ENCODE data around the gene CADPS2. TPM values are rescaled to one million over a fixed set of nuclear protein-coding genes. Genes with fewer than 3 reads are reported as not detected.

The CADPS2 gene
- total RNA-seq, 2 donors from 2014 or later, result 4.3 to 11.7 TPM

- Mint-ChIP-seq H3K4me1 (no peaks in the 10 kb centered on the region), H3K27me3 (ENCODE audit: insufficient read depth) (no peaks in the 10 kb centered on the region), H3K36me3 (ENCODE audit: low read depth) (no peaks in the 10 kb centered on the region), H3K27ac (no peak overlapping the region), H3K9me3 (no peaks in the 10 kb centered on the region), H3K4me3 (no peak overlapping the region)
- Histone ChIP-seq H3K4me1 (ENCODE audit: control insufficient read depth, insufficient read depth, low read length) (no peaks in the 10 kb centered on the region), H3K4me3 (ENCODE audit: low read length) (no peak overlapping the region), H3K9me3 (ENCODE audit: control insufficient read depth, low read length) (no peaks in the 10 kb centered on the region), H3K36me3 (ENCODE audit: control insufficient read depth, insufficient read depth, low read length) (no peaks in the 10 kb centered on the region), H3K27me3 (ENCODE audit: control insufficient read depth, insufficient read depth, low read length, poor library complexity, severe bottlenecking) (no peaks in the 10 kb centered on the region), H3K27ac (ENCODE audit: low read depth, low read length) (peak overlapping the region; percentile 72), H3K9ac (ENCODE audit: extremely low read depth, low read length, poor library complexity, severe bottlenecking) (no peak overlapping the region)
- DNase-seq, result no peak
- no peak for TF ChIP-seq CTCF (conservative IDR thresholded peaks at IDR 0.05)
- 62% methylated on average over 2 of the region's 2 CpGs; no CpG with 5 or more reads in 1 of the 2 experiments for WGBS, 2 experiments (ENCODE audit: insufficient coverage in 1 of 2, insufficient read length in 1 of 2)
Measured at GRCh38 chr7:122468945-122469344, 417.3 kb downstream of the CADPS2 start.

GRCh38 chr7:122467661-122468449 lies 418.4 kb downstream of the CADPS2 start:
- H3K4me1 ChIP-seq (ENCODE audit: control insufficient read depth, insufficient read depth, low read length), result no peaks in the 10 kb centered on the region
- DNase-seq, result no peak
- H3K9ac ChIP-seq (ENCODE audit: extremely low read depth, low read length, poor library complexity, severe bottlenecking), result no peak overlapping the region
- no peaks in the 10 kb centered on the region for H3K9me3 ChIP-seq (ENCODE audit: control insufficient read depth, low read length)
- no peaks in the 10 kb centered on the region for H3K27me3 Mint-ChIP-seq (ENCODE audit: insufficient read depth)
- 79% methylated on average over 3 of the region's 4 CpGs; no CpG with 5 or more reads in 1 of the 2 experiments for WGBS, 2 experiments (ENCODE audit: insufficient coverage in 1 of 2, insufficient read length in 1 of 2)
- no peak for TF ChIP-seq CTCF (conservative IDR thresholded peaks at IDR 0.05)
- no peak overlapping the region for H3K4me3 ChIP-seq (ENCODE audit: low read length)
- H3K27ac ChIP-seq (ENCODE audit: low read depth, low read length), result no peak overlapping the region
- H3K4me3 Mint-ChIP-seq, result no peak overlapping the region
- H3K4me1 Mint-ChIP-seq, result no peaks in the 10 kb centered on the region
- H3K9me3 Mint-ChIP-seq, result no peaks in the 10 kb centered on the region
- H3K27ac Mint-ChIP-seq, result no peak overlapping the region
- H3K36me3 Mint-ChIP-seq (ENCODE audit: low read depth), result no peaks in the 10 kb centered on the region
- H3K27me3 ChIP-seq (ENCODE audit: control insufficient read depth, insufficient read depth, low read length, poor library complexity, severe bottlenecking), result no peaks in the 10 kb centered on the region
- no peaks in the 10 kb centered on the region for H3K36me3 ChIP-seq (ENCODE audit: control insufficient read depth, insufficient read depth, low read length)

GRCh38 chr7:122465296-122465695 lies 421.0 kb downstream of the CADPS2 start:
- Histone ChIP-seq H3K9me3 (ENCODE audit: control insufficient read depth, low read length) (no peaks in the 10 kb centered on the region), H3K36me3 (ENCODE audit: control insufficient read depth, insufficient read depth, low read length) (no peaks in the 10 kb centered on the region), H3K4me1 (ENCODE audit: control insufficient read depth, insufficient read depth, low read length) (no peaks in the 10 kb centered on the region), H3K9ac (ENCODE audit: extremely low read depth, low read length, poor library complexity, severe bottlenecking) (no peak overlapping the region), H3K4me3 (ENCODE audit: low read length) (no peak overlapping the region), H3K27ac (ENCODE audit: low read depth, low read length) (no peak overlapping the region), H3K27me3 (ENCODE audit: control insufficient read depth, insufficient read depth, low read length, poor library complexity, severe bottlenecking) (no peaks in the 10 kb centered on the region)
- Mint-ChIP-seq H3K27me3 (ENCODE audit: insufficient read depth) (no peaks in the 10 kb centered on the region), H3K27ac (no peak overlapping the region), H3K36me3 (ENCODE audit: low read depth) (no peaks in the 10 kb centered on the region), H3K9me3 (no peaks in the 10 kb centered on the region), H3K4me1 (no peaks in the 10 kb centered on the region), H3K4me3 (no peak overlapping the region)
- TF ChIP-seq CTCF (conservative IDR thresholded peaks at IDR 0.05), result no peak
- no peak for DNase-seq
- 91 to 93% methylated on average over 3 to 7 of the region's 7 CpGs for WGBS, 2 experiments (ENCODE audit: insufficient coverage in 1 of 2, insufficient read length in 1 of 2)
